Breast epithelium (tissue), 4 donors: Measurements from ENCODE around the gene DNAJC9. TPM values are rescaled to one million over a fixed set of nuclear protein-coding genes. Genes with fewer than 3 reads are reported as not detected.

Experiments
- DNase-seq, 2 donors: peaks; one replicate each; pipeline ENCODE4 v3.0.0-alpha.2; 2019; ENCODE audit warnings: low spot score in 2 of 2
- H3K27ac ChIP-seq, 2 donors: fragments of 200-600 bp; sonication (generic) in 1 of 2; one replicate each; pipeline ENCODE4 v1.5.1; 2016 to 2019; ENCODE audit warnings: mild to moderate bottlenecking in 1 of 2
- H3K27me3 ChIP-seq, 2 donors: fragments of 200-600 bp; sonication (generic) in 1 of 2; one replicate each; pipeline versions ENCODE4 v1.5.1 to v1.6.0; 2017 to 2019; ENCODE audit warnings: control low read depth in 1 of 2, mild to moderate bottlenecking in 1 of 2
- H3K36me3 ChIP-seq: fragments of 200-600 bp; one replicate; pipeline ENCODE4 v1.5.1; 2019
- H3K4me1 ChIP-seq, 2 donors: fragments of 200-600 bp; sonication (generic); one replicate each; pipeline ENCODE4 v1.5.1; 2016 to 2019; ENCODE audit warnings: control low read depth in 1 of 2
- H3K4me3 ChIP-seq, 3 donors: fragments of 200-600 bp; sonication (generic); 1 replicate in 2 of 3; 2 replicates in 1 of 3; pipeline ENCODE4 v1.5.1; 2016 to 2019; ENCODE audit warnings: mild to moderate bottlenecking in 3 of 3, moderate library complexity in 2 of 3
- H3K9me3 ChIP-seq, 2 donors: fragments of 200-600 bp; sonication (generic) in 1 of 2; one replicate each; pipeline ENCODE4 v1.5.1; 2016 to 2019; ENCODE audit warnings: control low read depth in 1 of 2
- CTCF ChIP-seq, 3 donors: fragments of 450-650 bp; IDR thresholded peaks; one replicate each; pipeline ENCODE4 v1.5.1; 2016 to 2017; ENCODE audit warnings: antibody characterized with exemption in 3 of 3, mild to moderate bottlenecking in 3 of 3, moderate library complexity in 3 of 3
- POLR2A ChIP-seq: fragments of 450-650 bp; IDR thresholded peaks from one replicate; pipeline ENCODE4 v1.6.1; 2016; ENCODE audit warnings: antibody characterized with exemption, mild to moderate bottlenecking, moderate library complexity
- POLR2AphosphoS5 ChIP-seq, 3 donors: sonication (generic); formaldehyde crosslinking; IDR thresholded peaks; one replicate each; pipeline ENCODE4 v1.6.1; 2017; ENCODE audit warnings: antibody characterized with exemption in 3 of 3
- intact Hi-C: fragments of 100-400 bp; cut with DNase I; formaldehyde crosslinking; loops from one replicate; pipeline ENCODE4 v1.15.1; 2023; ENCODE audit warnings: low total_unique reads
- total RNA-seq, 3 donors: library from RNA; depleted of rRNA; stranded (reverse); fragments of >200 nt; gene quantifications; one replicate each; pipeline ENCODE4 v1.1.0, GENCODE V29; 2016

Gene DNAJC9
- total RNA-seq, 3 donors from 2014 or later = 17.3 to 24.3 (median 19.0) TPM

- Histone ChIP-seq H3K9me3 (no peaks in the 10 kb centered on the region), H3K4me3 (no peak overlapping the region), H3K36me3 (no peaks in the 10 kb centered on the region), H3K4me1 (no peaks in the 10 kb centered on the region), H3K27ac (no peak overlapping the region), H3K27me3 (no peaks in the 10 kb centered on the region)
- intact Hi-C loops = no loop called here
- TF ChIP-seq POLR2AphosphoS5 (IDR thresholded peaks at IDR 0.05) (no peak), POLR2A (no peak), CTCF (IDR thresholded peaks at IDR 0.05) (no peak)
- no peak for DNase-seq
Measured at GRCh38 chr10:73207883-73208282, 39.2 kb downstream of the DNAJC9 start.

- DNase-seq = no peak
- no peaks in the 10 kb centered on the region for H3K9me3 ChIP-seq
Measured at GRCh38 chr10:73206385-73206784, 40.7 kb downstream of the DNAJC9 start.

GRCh38 chr10:73205890-73206289 is 41.2 kb downstream of the DNAJC9 start:
- H3K4me3 ChIP-seq = no peak overlapping the region
- TF ChIP-seq CTCF (IDR thresholded peaks at IDR 0.05) (no peak), POLR2A (no peak), POLR2AphosphoS5 (IDR thresholded peaks at IDR 0.05) (no peak)
- no peaks in the 10 kb centered on the region for H3K36me3 ChIP-seq
- no peaks in the 10 kb centered on the region for H3K4me1 ChIP-seq
- intact Hi-C loops = no loop called here
- H3K9me3 ChIP-seq = no peaks in the 10 kb centered on the region
- no peak for DNase-seq
- no peak overlapping the region for H3K27ac ChIP-seq
- no peaks in the 10 kb centered on the region for H3K27me3 ChIP-seq

More at GRCh38 chr10:73206385-73206784, 40.7 kb downstream of the DNAJC9 start:
- Histone ChIP-seq H3K27me3 (no peaks in the 10 kb centered on the region), H3K4me3 (no peak overlapping the region), H3K27ac (no peak overlapping the region), H3K36me3 (no peaks in the 10 kb centered on the region), H3K4me1 (no peaks in the 10 kb centered on the region)
- TF ChIP-seq POLR2A (no peak), CTCF (IDR thresholded peaks at IDR 0.05) (no peak), POLR2AphosphoS5 (IDR thresholded peaks at IDR 0.05) (no peak)
- intact Hi-C loops = no loop called here

GRCh38 chr10:73205081-73205480 is 42.0 kb downstream of the DNAJC9 start:
- intact Hi-C loops = no loop called here

More at GRCh38 chr10:73205081-73205480, 42.0 kb downstream of the DNAJC9 start:
- TF ChIP-seq POLR2AphosphoS5 (IDR thresholded peaks at IDR 0.05) (no peak), POLR2A (no peak)
- Histone ChIP-seq H3K4me1 (no peaks in the 10 kb centered on the region), H3K4me3 (no peak overlapping the region), H3K36me3 (no peaks in the 10 kb centered on the region), H3K27me3 (no peaks in the 10 kb centered on the region), H3K27ac (no peak overlapping the region), H3K9me3 (no peaks in the 10 kb centered on the region)
- DNase-seq = no peak

Other genes starting within 250 kb of the DNAJC9 start
- gene P4HA1, start 150.4 kb downstream of the DNAJC9 start, total RNA-seq = 10 to 100 TPM; 25.0 to 42.1 (median 34.1) TPM
- gene NUDT13, start 136.8 kb downstream of the DNAJC9 start, total RNA-seq = 1 to 10 TPM; 1.9 to 4.2 (median 2.6) TPM
- gene ECD, start 79.2 kb downstream of the DNAJC9 start, total RNA-seq = 10 to 100 TPM; 34.9 to 49.2 (median 39.3) TPM
- 10 to 100 TPM; 19.4 to 24.6 (median 19.7) TPM for gene FAM149B1, start 79.1 kb downstream of the DNAJC9 start, total RNA-seq
- 10 to 100 TPM; 33.3 to 40.6 (median 40.4) TPM for gene MRPS16, start 5.4 kb upstream of the DNAJC9 start, total RNA-seq
- 10 to 100 TPM in 1 of 3 donors, 1 to 10 TPM in 2; 7.8 to 10.4 (median 9.2) TPM for gene CFAP70, start 111.6 kb upstream of the DNAJC9 start, total RNA-seq
- gene ANXA7, start 166.8 kb upstream of the DNAJC9 start, total RNA-seq = 100 to 1,000 TPM; 120 to 169 (median 123) TPM
- gene MSS51, start 186.3 kb upstream of the DNAJC9 start, total RNA-seq = 1 to 10 TPM; 2.6 to 4.2 (median 2.9) TPM
- 10 to 100 TPM; 42.0 to 79.0 (median 49.5) TPM for gene PPP3CB, start 248.8 kb upstream of the DNAJC9 start, total RNA-seq